Spleen (tissue), 11 donors: ENCODE data around the gene KLK3. TPM values are rescaled to one million over a fixed set of nuclear protein-coding genes. Genes with fewer than 3 reads are reported as not detected.

ENCODE experiments used
- DNase-seq: peaks from one replicate; pipeline ENCODE4 v3.0.0-alpha.2; 2020
- H3K27ac ChIP-seq, 8 donors: fragments of 200-600 bp; sonication (generic) in 7 of 8; 1 replicate in 4 of 8; 2 replicates in 4 of 8; pipeline versions ENCODE4 v1.5.0 to v1.8.0; 2016 to 2021; ENCODE audit warnings: inconsistent platforms in 4 of 8, mild to moderate bottlenecking in 4 of 8, moderate library complexity in 1 of 8
- H3K27me3 ChIP-seq, 7 donors: fragments of 200-600 bp; sonication (generic) in 6 of 7; replicated peaks in 1 of 7; 1 replicate in 4 of 7; 2 replicates in 3 of 7; pipeline versions ENCODE4 v1.5.0 to v1.8.0; 2016 to 2021; ENCODE audit warnings: inconsistent platforms in 3 of 7, mild to moderate bottlenecking in 1 of 7
- H3K36me3 ChIP-seq, 6 donors: fragments of 200-600 bp; sonication (generic) in 5 of 6; 1 replicate in 4 of 6; 2 replicates in 2 of 6; pipeline versions ENCODE4 v1.5.0 to v1.8.0; 2016 to 2021; ENCODE audit warnings: inconsistent platforms in 2 of 6
- H3K4me1 ChIP-seq, 6 donors: fragments of 200-600 bp; sonication (generic) in 5 of 6; 1 replicate in 3 of 6; 2 replicates in 3 of 6; pipeline versions ENCODE4 v1.5.0 to v1.8.0; 2016 to 2021; ENCODE audit warnings: inconsistent platforms in 3 of 6
- H3K4me3 ChIP-seq, 8 donors: fragments of 200-600 bp; sonication (generic) in 7 of 8; 1 replicate in 4 of 8; 2 replicates in 4 of 8; pipeline versions ENCODE4 v1.5.0 to v1.8.0; 2016 to 2021; ENCODE audit warnings: inconsistent platforms in 4 of 8, mild to moderate bottlenecking in 4 of 8, moderate library complexity in 2 of 8
- H3K9me3 ChIP-seq, 8 donors: fragments of 200-600 bp; sonication (generic) in 7 of 8; 1 replicate in 4 of 8; 2 replicates in 4 of 8; pipeline versions ENCODE4 v1.5.0 to v1.8.0; 2016 to 2021; ENCODE audit warnings: inconsistent platforms in 4 of 8
- CTCF ChIP-seq, 11 experiments: fragments of 200-600 bp in 7 of 11; fragments of 450-650 bp in 4 of 11; sonication (generic) in 4 of 11; IDR thresholded peaks in 8 of 11; conservative IDR thresholded peaks in 3 of 11; 1 replicate in 7 of 11; 2 replicates in 4 of 11; pipeline versions ENCODE4 v1.4.0 to v1.8.0; 2016 to 2021; ENCODE audit warnings: antibody characterized with exemption in 11 of 11, inconsistent platforms in 4 of 11, mild to moderate bottlenecking in 1 of 11
- POLR2A ChIP-seq, 3 donors: fragments of 450-650 bp; IDR thresholded peaks; one replicate each; pipeline ENCODE4 v1.5.1; 2017; ENCODE audit warnings: antibody characterized with exemption in 3 of 3, mild to moderate bottlenecking in 1 of 3
- POLR2AphosphoS5 ChIP-seq, 3 donors: sonication (generic); formaldehyde crosslinking; IDR thresholded peaks; one replicate each; pipeline ENCODE4 v1.5.1; 2017; ENCODE audit warnings: antibody characterized with exemption in 3 of 3
- WGBS, 5 donors: extraction: QIAGEN DNeasy Blood & Tissue Kit in 3 of 5; methylation state at CpG; one replicate each; pipeline versions ENCODE4 v1.1.5 to v1.1.7; 2013 to 2018; 5-methylcytosine and 5-hydroxymethylcytosine counted together
- intact Hi-C: fragments of 100-400 bp; cut with DNase I; formaldehyde crosslinking; loops from one replicate; pipeline ENCODE4 v1.15.0; 2023; ENCODE audit warnings: low total_unique reads
- polyA plus RNA-seq, 3 donors: library from polyadenylated mRNA; stranded (reverse); fragments of 200-250 nt; gene quantifications; one replicate each; pipeline ENCODE4 v1.2.1, GENCODE V29; 2013
- total RNA-seq, 7 donors: library from RNA; depleted of rRNA in 3 of 7; stranded (reverse); fragments of >200 nt in 3 of 7; fragmentation: NEBNext Ultra II Directional in 4 of 7; extraction: Animal tissue kit (Norgen Biotek cat#: 25700) in 4 of 7; gene quantifications; one replicate each; pipeline versions ENCODE4 v1.1.0 to v1.2.1, GENCODE V29; 2016 to 2021
- donor health status: healthy with polysubstance abuse.
- donor health status: DM: no; HTN: no; CAD: no; lungs with moderate emphysema.
- donor health status: DM: no; HTN: no; CAD: no.
- donor health status: Bipolar disorder and iron deficiency.
- donor health status: healthy.
- donor health status: DM: no; HTN: no; CAD: no.
- donor health status: DM: yes; HTN: yes; CAD: no.

KLK3 gene
- total and polyA plus RNA-seq, 10 donors: 0.03 TPM; not detected in 9

GRCh38 chr19:50818859-50819472 is 35.7 kb upstream of the KLK3 start:
- intact Hi-C loops: no loop called here
- Histone ChIP-seq H3K4me1 (peaks cover 0 to 39% (median 23%) of the 10 kb centered on the region in 6 donors), H3K9me3 (peaks cover 0 to 4% (median 0%) of the 10 kb centered on the region in 8 donors), H3K36me3 (no peaks in the 10 kb centered on the region), H3K27me3 (peaks cover 0 to 98% (median 41%) of the 10 kb centered on the region in 7 donors), H3K4me3 (peak overlapping the region in 4 of 8 donors; percentile 11 to 75 (median 46)), H3K27ac (peak overlapping the region in 2 of 8 donors; percentile 56 to 82)
- DNase-seq: no peak
- WGBS, 5 donors: 61 to 72% (median 64%) methylated on average over 12 of the region's 12 CpGs
- TF ChIP-seq POLR2AphosphoS5 (IDR thresholded peaks at IDR 0.05) (peak in 1 of 3 donors; percentile 25), POLR2A (IDR thresholded peaks at IDR 0.05) (no peak)

GRCh38 chr19:50819636-50820035 is 35.1 kb upstream of the KLK3 start:
- 30 to 44% (median 36%) methylated on average over 7 to 8 of the region's 8 CpGs for WGBS, 5 donors

GRCh38 chr19:50820086-50820485 is 34.6 kb upstream of the KLK3 start:
- intact Hi-C loops: no loop called here
- no peak for DNase-seq
- peaks cover 0 to 39% (median 23%) of the 10 kb centered on the region in 6 donors for H3K4me1 ChIP-seq
- 4 to 13% (median 9%) methylated on average over 11 to 15 of the region's 15 CpGs for WGBS, 5 donors
- peaks cover 0 to 4% (median 0%) of the 10 kb centered on the region in 8 donors for H3K9me3 ChIP-seq
- TF ChIP-seq CTCF (IDR thresholded peaks at IDR 0.05 in 8 of 11, conservative IDR thresholded peaks at IDR 0.05 in 3 of 11) (no peak), POLR2A (IDR thresholded peaks at IDR 0.05) (no peak), POLR2AphosphoS5 (IDR thresholded peaks at IDR 0.05) (no peak)
- H3K27me3 ChIP-seq: peaks cover 0 to 95% (median 41%) of the 10 kb centered on the region in 7 donors
- H3K36me3 ChIP-seq: no peaks in the 10 kb centered on the region
- peak overlapping the region in 3 of 8 donors; percentile 11 to 50 (median 44) for H3K4me3 ChIP-seq
- H3K27ac ChIP-seq: peak overlapping the region in 4 of 8 donors; percentile 21 to 82 (median 52)

More at GRCh38 chr19:50819636-50820035, 35.1 kb upstream of the KLK3 start:
- Histone ChIP-seq H3K9me3 (peaks cover 0 to 4% (median 0%) of the 10 kb centered on the region in 8 donors), H3K4me1 (peaks cover 0 to 39% (median 23%) of the 10 kb centered on the region in 6 donors), H3K27ac (peak overlapping the region in 3 of 8 donors; percentile 48 to 82 (median 56)), H3K27me3 (peaks cover 0 to 98% (median 41%) of the 10 kb centered on the region in 7 donors), H3K36me3 (no peaks in the 10 kb centered on the region), H3K4me3 (peak overlapping the region in 4 of 8 donors; percentile 11 to 50 (median 30))
- intact Hi-C loops: no loop called here
- no peak for TF ChIP-seq CTCF (IDR thresholded peaks at IDR 0.05 in 8 of 11, conservative IDR thresholded peaks at IDR 0.05 in 3 of 11)
- no peak for TF ChIP-seq POLR2A (IDR thresholded peaks at IDR 0.05)
- no peak for TF ChIP-seq POLR2AphosphoS5 (IDR thresholded peaks at IDR 0.05)
- no peak for DNase-seq

- intact Hi-C loops: no loop called here
- peaks cover 0 to 89% (median 41%) of the 10 kb centered on the region in 7 donors for H3K27me3 ChIP-seq
- TF ChIP-seq POLR2A (IDR thresholded peaks at IDR 0.05) (no peak), CTCF (IDR thresholded peaks at IDR 0.05 in 8 of 11, conservative IDR thresholded peaks at IDR 0.05 in 3 of 11) (no peak), POLR2AphosphoS5 (IDR thresholded peaks at IDR 0.05) (no peak)
- no peaks in the 10 kb centered on the region for H3K36me3 ChIP-seq
- peaks cover 0 to 39% (median 23%) of the 10 kb centered on the region in 6 donors for H3K4me1 ChIP-seq
- no peaks in the 10 kb centered on the region for H3K9me3 ChIP-seq
- peak; percentile 79 for DNase-seq
- WGBS, 5 donors: 5 to 8% (median 7%) methylated on average over 15 to 21 of the region's 21 CpGs
- H3K4me3 ChIP-seq: peak overlapping the region in 2 of 8 donors; percentile 44 to 50
- peak overlapping the region in 4 of 8 donors; percentile 21 to 82 (median 52) for H3K27ac ChIP-seq
Measured at GRCh38 chr19:50820549-50821247, 34.0 kb upstream of the KLK3 start.
